Prostate gland (tissue), 2 donors: ENCODE measurements around the gene UST. TPM values are rescaled to one million over a fixed set of nuclear protein-coding genes. Genes with fewer than 3 reads are reported as not detected.
"Not testable (repeated sequence)": the region's sequence is repeated elsewhere in the genome, so short reads cannot be mapped to it uniquely, and the experiment has no call there.

Experiments used
- DNase-seq: peaks from one replicate; pipeline ENCODE4 v3.0.0-alpha.2; 2019; ENCODE audit warnings: low spot score
- H3K27ac ChIP-seq, 2 donors: fragments of 200-600 bp; sonication (generic); 2 replicates each; pipeline ENCODE4 v1.5.1; 2017 to 2019
- H3K27me3 ChIP-seq: fragments of 200-600 bp; sonication (generic); replicated peaks from 2 replicates; pipeline ENCODE4 v1.5.1; 2019; ENCODE audit not compliant: insufficient read depth
- H3K36me3 ChIP-seq, 2 donors: fragments of 200-600 bp; sonication (generic); 1 replicate in 1 of 2; 2 replicates in 1 of 2; pipeline versions ENCODE4 v1.5.1 to v1.8.1; 2017 to 2019
- H3K4me1 ChIP-seq: fragments of 200-600 bp; sonication (generic); replicated peaks from 2 replicates; pipeline ENCODE4 v1.5.1; 2019
- H3K4me3 ChIP-seq, 2 donors: fragments of 200-600 bp; sonication (generic); 2 replicates each; pipeline ENCODE4 v1.5.1; 2017 to 2019
- H3K9me3 ChIP-seq: fragments of 200-600 bp; sonication (generic); 2 replicates; pipeline ENCODE4 v1.5.1; 2017
- CTCF ChIP-seq, 4 experiments: fragments of 200-600 bp in 2 of 4; fragments of 450-650 bp in 2 of 4; sonication (generic) in 2 of 4; IDR thresholded peaks; 1 replicate in 3 of 4; 2 replicates in 1 of 4; pipeline ENCODE4 v1.5.1; 2016 to 2019; ENCODE audit warnings: antibody characterized with exemption in 4 of 4, mild to moderate bottlenecking in 2 of 4, moderate library complexity in 2 of 4
- POLR2A ChIP-seq: fragments of 450-650 bp; IDR thresholded peaks from one replicate; pipeline ENCODE4 v1.6.1; 2016; ENCODE audit warnings: antibody characterized with exemption, mild to moderate bottlenecking
- POLR2AphosphoS5 ChIP-seq: sonication (generic); formaldehyde crosslinking; IDR thresholded peaks from one replicate; pipeline ENCODE4 v1.6.1; 2017; ENCODE audit warnings: antibody characterized with exemption
- WGBS: methylation state at CpG from one replicate; pipeline ENCODE4 v1.1.5; 2018; 5-methylcytosine and 5-hydroxymethylcytosine counted together
- intact Hi-C: fragments of 100-400 bp; cut with DNase I; formaldehyde crosslinking; loops from one replicate; pipeline ENCODE4 v1.14.2; 2022
- total RNA-seq, 2 donors: library from RNA; depleted of rRNA; stranded (reverse); fragments of >200 nt; gene quantifications; one replicate each; pipeline ENCODE4 v1.1.0, GENCODE V29; 2016

Gene UST
- total RNA-seq, 2 donors from 2014 or later, result 6.6 to 12.9 TPM

- H3K9me3 ChIP-seq, result no peaks in the 10 kb centered on the region
- H3K4me3 ChIP-seq, result no peak overlapping the region
- TF ChIP-seq CTCF (IDR thresholded peaks at IDR 0.05) (no peak), POLR2A (no peak), POLR2AphosphoS5 (no peak)
- H3K27ac ChIP-seq, result no peak overlapping the region
- no peaks in the 10 kb centered on the region for H3K27me3 ChIP-seq
- no peak for DNase-seq
- no peaks in the 10 kb centered on the region for H3K36me3 ChIP-seq
- no peaks in the 10 kb centered on the region for H3K4me1 ChIP-seq
- 90% methylated on average over 4 of the region's 4 CpGs for WGBS
- intact Hi-C loops, result no loop called here
Observed at GRCh38 chr6:148974351-148974750, 227.5 kb downstream of the UST start.

GRCh38 chr6:148978298-148978697 lies 231.5 kb downstream of the UST start:
- H3K4me1 ChIP-seq, H3K27ac ChIP-seq, H3K36me3 ChIP-seq, intact Hi-C loops, H3K27me3 ChIP-seq, DNase-seq, H3K4me3 ChIP-seq, H3K9me3 ChIP-seq: not testable (repeated sequence)
- 91% methylated on average over 3 of the region's 3 CpGs for WGBS

- Histone ChIP-seq H3K4me1 (no peaks in the 10 kb centered on the region), H3K36me3 (no peaks in the 10 kb centered on the region), H3K27me3 (no peaks in the 10 kb centered on the region), H3K9me3 (no peaks in the 10 kb centered on the region), H3K4me3 (no peak overlapping the region), H3K27ac (no peak overlapping the region)
- 72% methylated on average over 7 of the region's 7 CpGs for WGBS
- TF ChIP-seq POLR2A, result no peak
- TF ChIP-seq CTCF (IDR thresholded peaks at IDR 0.05), result no peak
- TF ChIP-seq POLR2AphosphoS5, result no peak
- no peak for DNase-seq
- intact Hi-C loops, result no loop called here
Observed at GRCh38 chr6:148979014-148979901, 232.4 kb downstream of the UST start.

- Histone ChIP-seq H3K27me3 (no peaks in the 10 kb centered on the region), H3K9me3 (no peaks in the 10 kb centered on the region), H3K36me3 (no peaks in the 10 kb centered on the region), H3K4me1 (no peaks in the 10 kb centered on the region), H3K4me3 (no peak overlapping the region), H3K27ac (no peak overlapping the region)
- intact Hi-C loops, result no loop called here
- WGBS, result 59% methylated on average over 3 of the region's 3 CpGs
- no peak for TF ChIP-seq CTCF (IDR thresholded peaks at IDR 0.05)
- no peak for TF ChIP-seq POLR2AphosphoS5
- no peak for TF ChIP-seq POLR2A
- no peak for DNase-seq
Observed at GRCh38 chr6:148980234-148980633, 233.4 kb downstream of the UST start.

- intact Hi-C loops, result no loop called here
Observed at GRCh38 chr6:148981515-148981914, 234.7 kb downstream of the UST start.

More at GRCh38 chr6:148981515-148981914, 234.7 kb downstream of the UST start:
- Histone ChIP-seq H3K4me3 (no peak overlapping the region), H3K36me3 (no peaks in the 10 kb centered on the region), H3K4me1 (no peaks in the 10 kb centered on the region), H3K9me3 (no peaks in the 10 kb centered on the region), H3K27me3 (no peaks in the 10 kb centered on the region), H3K27ac (no peak overlapping the region)
- no peak for DNase-seq
- WGBS, result 85% methylated on average over 3 of the region's 3 CpGs
- no peak for TF ChIP-seq POLR2AphosphoS5
- no peak for TF ChIP-seq CTCF (IDR thresholded peaks at IDR 0.05)
- no peak for TF ChIP-seq POLR2A
